Osteocyte (in vitro differentiated cells): Measurements from ENCODE around the gene RASSF1. TPM values are rescaled to one million over a fixed set of nuclear protein-coding genes. Genes with fewer than 3 reads are reported as not detected.

ENCODE experiments used
- DNase-seq: peaks from one replicate; pipeline ENCODE4 v3.0.0; 2021; ENCODE audit warnings: mixed read lengths; ENCODE audit not compliant: unreplicated experiment; ENCODE audit errors: extremely low spot score
- H3K27ac Mint-ChIP-seq: one replicate; pipeline ENCODE4 v1.8.0; 2021; ENCODE audit warnings: mild to moderate bottlenecking, mixed read lengths; ENCODE audit not compliant: unreplicated experiment
- H3K27me3 Mint-ChIP-seq: one replicate; pipeline ENCODE4 v1.8.0; 2021; ENCODE audit warnings: mixed read lengths; ENCODE audit not compliant: unreplicated experiment
- H3K36me3 Mint-ChIP-seq: one replicate; pipeline ENCODE4 v1.8.0; 2021; ENCODE audit warnings: mixed read lengths; ENCODE audit not compliant: unreplicated experiment
- H3K4me1 Mint-ChIP-seq: one replicate; pipeline ENCODE4 v1.8.0; 2021; ENCODE audit warnings: mixed read lengths; ENCODE audit not compliant: unreplicated experiment
- H3K4me3 Mint-ChIP-seq: one replicate; pipeline ENCODE4 v1.8.0; 2021; ENCODE audit warnings: mild to moderate bottlenecking, moderate library complexity, mixed read lengths; ENCODE audit not compliant: unreplicated experiment
- H3K9me3 Mint-ChIP-seq: one replicate; pipeline ENCODE4 v1.8.0; 2021; ENCODE audit warnings: mixed read lengths; ENCODE audit not compliant: unreplicated experiment
- CTCF ChIP-seq: fragments of 200-600 bp; sonication (generic); IDR thresholded peaks from 2 replicates; pipeline ENCODE4 v1.5.0; 2021; ENCODE audit warnings: antibody characterized with exemption, mild to moderate bottlenecking, moderate library complexity
- total RNA-seq: library from RNA; stranded (reverse); gene quantifications from 2 replicates; pipeline ENCODE4 v1.2.1, GENCODE V29; 2021

Gene RASSF1
- total RNA-seq, 1 donor from 2014 or later, result 12.8 TPM

GRCh38 chr3:50365842-50366220 is 25.2 kb upstream of the RASSF1 start:
- no peaks in the 10 kb centered on the region for H3K4me1 Mint-ChIP-seq
- no peak overlapping the region for H3K27ac Mint-ChIP-seq
- H3K4me3 Mint-ChIP-seq, result peak overlapping the region; percentile 71
- H3K27me3 Mint-ChIP-seq, result peaks cover 2% of the 10 kb centered on the region
- no peaks in the 10 kb centered on the region for H3K9me3 Mint-ChIP-seq
- TF ChIP-seq CTCF, result no peak
- no peak for DNase-seq
- no peaks in the 10 kb centered on the region for H3K36me3 Mint-ChIP-seq

GRCh38 chr3:50365080-50365841 is 24.6 kb upstream of the RASSF1 start:
- H3K9me3 Mint-ChIP-seq, result no peaks in the 10 kb centered on the region
- no peak overlapping the region for H3K27ac Mint-ChIP-seq
- no peaks in the 10 kb centered on the region for H3K36me3 Mint-ChIP-seq
- H3K4me1 Mint-ChIP-seq, result no peaks in the 10 kb centered on the region
- DNase-seq, result no peak
- H3K27me3 Mint-ChIP-seq, result no peaks in the 10 kb centered on the region
- TF ChIP-seq CTCF, result no peak
- peak overlapping the region; percentile 71 for H3K4me3 Mint-ChIP-seq

- no peak for TF ChIP-seq CTCF
- Mint-ChIP-seq H3K9me3 (no peaks in the 10 kb centered on the region), H3K36me3 (no peaks in the 10 kb centered on the region), H3K4me1 (peaks cover 6% of the 10 kb centered on the region), H3K27ac (no peak overlapping the region), H3K27me3 (no peaks in the 10 kb centered on the region), H3K4me3 (peak overlapping the region; percentile 71)
- DNase-seq, result no peak
Measured at GRCh38 chr3:50364573-50365079, 24.0 kb upstream of the RASSF1 start.

- no peak for DNase-seq
- Mint-ChIP-seq H3K27ac (peak overlapping the region; percentile 31), H3K4me1 (peaks cover 34% of the 10 kb centered on the region), H3K27me3 (no peaks in the 10 kb centered on the region), H3K4me3 (peak overlapping the region; percentile 96), H3K36me3 (peaks cover 2% of the 10 kb centered on the region), H3K9me3 (no peaks in the 10 kb centered on the region)
- no peak for TF ChIP-seq CTCF
Measured at GRCh38 chr3:50359760-50360110, 19.1 kb upstream of the RASSF1 start.

- Mint-ChIP-seq H3K9me3 (no peaks in the 10 kb centered on the region), H3K36me3 (peaks cover 5% of the 10 kb centered on the region), H3K27me3 (no peaks in the 10 kb centered on the region), H3K27ac (peak within 1 kb of the TSS; percentile 96), H3K4me3 (peak within 1 kb of the TSS; percentile 96), H3K4me1 (peaks cover 34% of the 10 kb centered on the region)
- TF ChIP-seq CTCF, result no peak
- peak; percentile 98 for DNase-seq
Measured at GRCh38 chr3:50358911-50359759, 18.5 kb upstream of the RASSF1 start, which contains the start of gene TMEM115. Gene TMEM115, minus strand, starts transcription at chr3:50359521. Its CDS starts 458 bp downstream, at chr3:50359063.
